Colonic mucosa (tissue), 4 donors: ENCODE measurements around the gene TICRR. TPM values are rescaled to one million over a fixed set of nuclear protein-coding genes. Genes with fewer than 3 reads are reported as not detected.

Experiments
- DNase-seq: peaks from one replicate; pipeline ENCODE4 v3.0.0-alpha.2; 2020
- H3K27ac ChIP-seq: fragments of 200-600 bp; one replicate; pipeline ENCODE4 v1.8.0; 2021
- H3K27me3 ChIP-seq: fragments of 200-600 bp; one replicate; pipeline ENCODE4 v1.8.0; 2021
- H3K36me3 ChIP-seq: fragments of 200-600 bp; one replicate; pipeline ENCODE4 v1.8.0; 2021
- H3K4me1 ChIP-seq: fragments of 200-600 bp; one replicate; pipeline ENCODE4 v1.8.0; 2021; ENCODE audit warnings: mild to moderate bottlenecking
- H3K4me3 ChIP-seq: fragments of 200-600 bp; one replicate; pipeline ENCODE4 v1.8.0; 2021
- H3K9ac ChIP-seq, 2 donors: one replicate each; pipeline ENCODE4 v1.7.0; 2013; ENCODE audit warnings: control low read depth in 2 of 2, low read depth in 2 of 2, low read length in 2 of 2
- H3K9me3 ChIP-seq: fragments of 200-600 bp; one replicate; pipeline ENCODE4 v1.8.0; 2021
- intact Hi-C: fragments of 100-400 bp; cut with DNase I; formaldehyde crosslinking; loops from one replicate; pipeline ENCODE4 v1.14.1; 2022
- total RNA-seq, 2 donors: library from RNA; stranded (reverse); fragmentation: NEBNext Ultra II Directional in 1 of 2; extraction: Animal tissue kit (Norgen Biotek cat#: 25700) in 1 of 2; gene quantifications; one replicate each; pipeline ENCODE4 v1.2.1, GENCODE V29; 2021
- TF ChIP-seq, protein P1 (sequence below): fragments of 200-600 bp; IDR thresholded peaks from one replicate; pipeline ENCODE4 v1.8.0; 2022; ENCODE audit warnings: antibody characterized with exemption, mild to moderate bottlenecking
- donor health status: healthy.
- donor health status: DM: no; HTN: no; CAD: no.
- donor health status: DM: no; HTN: no; CAD: no.

The TICRR gene
- total RNA-seq, 2 donors from 2014 or later = 2.9 to 14.6 TPM

GRCh38 chr15:89625716-89626115, 50.4 kb downstream of the TICRR start:
- no peaks in the 10 kb centered on the region for H3K36me3 ChIP-seq
- TF ChIP-seq, protein P1, sequence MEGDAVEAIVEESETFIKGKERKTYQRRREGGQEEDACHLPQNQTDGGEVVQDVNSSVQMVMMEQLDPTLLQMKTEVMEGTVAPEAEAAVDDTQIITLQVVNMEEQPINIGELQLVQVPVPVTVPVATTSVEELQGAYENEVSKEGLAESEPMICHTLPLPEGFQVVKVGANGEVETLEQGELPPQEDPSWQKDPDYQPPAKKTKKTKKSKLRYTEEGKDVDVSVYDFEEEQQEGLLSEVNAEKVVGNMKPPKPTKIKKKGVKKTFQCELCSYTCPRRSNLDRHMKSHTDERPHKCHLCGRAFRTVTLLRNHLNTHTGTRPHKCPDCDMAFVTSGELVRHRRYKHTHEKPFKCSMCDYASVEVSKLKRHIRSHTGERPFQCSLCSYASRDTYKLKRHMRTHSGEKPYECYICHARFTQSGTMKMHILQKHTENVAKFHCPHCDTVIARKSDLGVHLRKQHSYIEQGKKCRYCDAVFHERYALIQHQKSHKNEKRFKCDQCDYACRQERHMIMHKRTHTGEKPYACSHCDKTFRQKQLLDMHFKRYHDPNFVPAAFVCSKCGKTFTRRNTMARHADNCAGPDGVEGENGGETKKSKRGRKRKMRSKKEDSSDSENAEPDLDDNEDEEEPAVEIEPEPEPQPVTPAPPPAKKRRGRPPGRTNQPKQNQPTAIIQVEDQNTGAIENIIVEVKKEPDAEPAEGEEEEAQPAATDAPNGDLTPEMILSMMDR = no peak
- H3K4me3 ChIP-seq = no peak overlapping the region
- H3K9me3 ChIP-seq = no peaks in the 10 kb centered on the region
- H3K4me1 ChIP-seq = no peaks in the 10 kb centered on the region
- DNase-seq = no peak
- intact Hi-C loops = no loop called here
- no peaks in the 10 kb centered on the region for H3K27me3 ChIP-seq
- H3K9ac ChIP-seq = no peak overlapping the region
- no peak overlapping the region for H3K27ac ChIP-seq

DNA sequence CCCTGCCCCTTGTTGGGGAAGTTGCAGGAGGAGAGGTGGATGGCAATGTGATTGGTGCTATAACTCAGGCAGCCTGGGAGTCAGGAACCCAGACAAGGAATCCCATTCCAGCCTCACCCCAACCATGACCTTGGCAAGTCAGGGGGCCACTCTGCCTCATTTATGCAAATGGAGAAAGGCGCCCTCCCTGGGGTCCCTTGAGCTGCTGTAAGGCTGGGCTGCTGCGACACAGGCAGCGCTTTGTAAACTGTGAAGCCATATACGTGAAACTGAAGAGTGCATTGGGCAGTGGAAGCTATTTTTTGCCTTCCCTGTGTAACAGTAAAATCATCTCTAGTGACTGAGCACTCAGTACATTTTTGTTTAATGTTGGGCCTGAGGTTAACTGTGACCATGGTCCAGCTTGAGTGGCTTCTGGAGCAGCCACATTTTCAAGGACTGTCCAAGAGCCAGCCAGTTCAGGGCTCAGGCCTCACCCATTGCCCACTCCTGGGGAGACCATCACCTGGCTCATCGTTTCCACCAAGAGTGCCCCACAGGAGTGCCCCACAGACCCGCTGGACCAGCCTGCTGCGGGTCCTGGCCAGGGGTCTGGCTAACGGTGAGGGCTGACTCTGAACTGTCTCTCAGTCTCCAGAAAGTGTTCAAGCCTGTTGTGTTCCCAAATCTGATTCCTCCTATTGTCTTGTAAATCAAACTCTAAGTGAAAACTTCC, 52.1 kb downstream of the TICRR start:
- Histone ChIP-seq H3K4me3 (no peak overlapping the region), H3K27ac (no peak overlapping the region), H3K27me3 (no peaks in the 10 kb centered on the region), H3K9ac (no peak overlapping the region), H3K4me1 (no peaks in the 10 kb centered on the region), H3K36me3 (no peaks in the 10 kb centered on the region), H3K9me3 (no peaks in the 10 kb centered on the region)
- DNase-seq = no peak
- intact Hi-C loops = no loop called here
- TF ChIP-seq, protein P1 = no peak

GRCh38 chr15:89628301-89628700, 53.0 kb downstream of the TICRR start:
- Histone ChIP-seq H3K27me3 (no peaks in the 10 kb centered on the region), H3K36me3 (no peaks in the 10 kb centered on the region), H3K4me1 (no peaks in the 10 kb centered on the region), H3K4me3 (no peak overlapping the region), H3K9me3 (no peaks in the 10 kb centered on the region), H3K27ac (no peak overlapping the region), H3K9ac (no peak overlapping the region)
- intact Hi-C loops = no loop called here
- no peak for DNase-seq
- TF ChIP-seq, protein P1 = no peak

GRCh38 chr15:89628806-89629715, 53.8 kb downstream of the TICRR start:
- TF ChIP-seq, protein P1 = no peak
- Histone ChIP-seq H3K9me3 (no peaks in the 10 kb centered on the region), H3K27me3 (no peaks in the 10 kb centered on the region), H3K36me3 (no peaks in the 10 kb centered on the region), H3K4me3 (no peak overlapping the region), H3K9ac (no peak overlapping the region), H3K27ac (no peak overlapping the region), H3K4me1 (no peaks in the 10 kb centered on the region)
- DNase-seq = no peak
- intact Hi-C loops = no loop called here

DNA sequence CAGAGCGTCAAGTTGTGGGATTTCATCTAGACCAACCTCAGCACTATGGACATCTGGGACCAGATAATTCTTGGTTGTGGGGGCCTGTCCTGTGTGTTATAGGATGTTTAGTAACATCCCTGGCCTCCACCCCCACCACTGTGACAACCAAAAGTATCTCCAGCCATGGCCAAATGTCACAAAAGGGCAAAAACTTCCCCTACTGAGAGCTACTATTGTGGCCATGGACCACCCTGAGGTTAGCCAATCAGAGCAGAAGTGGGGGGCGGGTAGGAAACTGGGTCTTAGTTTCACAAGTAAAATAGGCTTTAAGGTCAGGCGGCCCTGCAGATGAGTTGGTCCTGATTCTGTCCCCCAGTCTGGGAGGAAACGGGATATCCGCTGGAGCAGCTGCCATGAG, 54.6 kb downstream of the TICRR start:
- no peaks in the 10 kb centered on the region for H3K27me3 ChIP-seq
- intact Hi-C loops = no loop called here
- no peaks in the 10 kb centered on the region for H3K36me3 ChIP-seq
- H3K4me1 ChIP-seq = no peaks in the 10 kb centered on the region
- TF ChIP-seq, protein P1 = no peak
- no peak overlapping the region for H3K27ac ChIP-seq
- no peak overlapping the region for H3K4me3 ChIP-seq
- no peak for DNase-seq
- no peaks in the 10 kb centered on the region for H3K9me3 ChIP-seq
- no peak overlapping the region for H3K9ac ChIP-seq
